Endothelial cell (in vitro differentiated cells): ENCODE measurements around the gene SORCS2. TPM values are rescaled to one million over a fixed set of nuclear protein-coding genes. Genes with fewer than 3 reads are reported as not detected.

Experiments used
- DNase-seq: peaks from one replicate; pipeline ENCODE4 v3.0.0; 2021; ENCODE audit warnings: low spot score
- H3K27ac Mint-ChIP-seq: one replicate; pipeline ENCODE4 v1.8.0; 2021; ENCODE audit warnings: mixed read lengths, inconsistent platforms; ENCODE audit not compliant: unreplicated experiment
- H3K27me3 Mint-ChIP-seq: one replicate; pipeline ENCODE4 v1.8.0; 2021; ENCODE audit warnings: mild to moderate bottlenecking, moderate library complexity, mixed read lengths, inconsistent platforms; ENCODE audit not compliant: unreplicated experiment
- H3K36me3 Mint-ChIP-seq: one replicate; pipeline ENCODE4 v1.8.0; 2021; ENCODE audit warnings: mild to moderate bottlenecking, low read depth, mixed read lengths, inconsistent platforms; ENCODE audit not compliant: unreplicated experiment
- H3K4me1 Mint-ChIP-seq: one replicate; pipeline ENCODE4 v1.8.0; 2021; ENCODE audit warnings: mild to moderate bottlenecking, mixed read lengths, inconsistent platforms; ENCODE audit not compliant: unreplicated experiment
- H3K4me3 Mint-ChIP-seq: one replicate; pipeline ENCODE4 v1.8.0; 2021; ENCODE audit warnings: mild to moderate bottlenecking, mixed read lengths, inconsistent platforms; ENCODE audit not compliant: unreplicated experiment
- H3K9me3 Mint-ChIP-seq: one replicate; pipeline ENCODE4 v1.8.0; 2021; ENCODE audit warnings: mixed read lengths, inconsistent platforms; ENCODE audit not compliant: unreplicated experiment
- CTCF ChIP-seq: fragments of 200-600 bp; sonication (generic); IDR thresholded peaks from one replicate; pipeline ENCODE4 v1.5.0; 2021; ENCODE audit warnings: antibody characterized with exemption; ENCODE audit not compliant: unreplicated experiment
- total RNA-seq: library from RNA; stranded (reverse); fragmentation: NEBNext Ultra II Directional; extraction: Animal tissue kit (Norgen Biotek cat#: 25700); gene quantifications from one replicate; pipeline ENCODE4 v1.2.1, GENCODE V29; 2021; ENCODE audit not compliant: unreplicated experiment

SORCS2 gene
- total RNA-seq, 1 donor from 2014 or later = 1.3 TPM

DNA sequence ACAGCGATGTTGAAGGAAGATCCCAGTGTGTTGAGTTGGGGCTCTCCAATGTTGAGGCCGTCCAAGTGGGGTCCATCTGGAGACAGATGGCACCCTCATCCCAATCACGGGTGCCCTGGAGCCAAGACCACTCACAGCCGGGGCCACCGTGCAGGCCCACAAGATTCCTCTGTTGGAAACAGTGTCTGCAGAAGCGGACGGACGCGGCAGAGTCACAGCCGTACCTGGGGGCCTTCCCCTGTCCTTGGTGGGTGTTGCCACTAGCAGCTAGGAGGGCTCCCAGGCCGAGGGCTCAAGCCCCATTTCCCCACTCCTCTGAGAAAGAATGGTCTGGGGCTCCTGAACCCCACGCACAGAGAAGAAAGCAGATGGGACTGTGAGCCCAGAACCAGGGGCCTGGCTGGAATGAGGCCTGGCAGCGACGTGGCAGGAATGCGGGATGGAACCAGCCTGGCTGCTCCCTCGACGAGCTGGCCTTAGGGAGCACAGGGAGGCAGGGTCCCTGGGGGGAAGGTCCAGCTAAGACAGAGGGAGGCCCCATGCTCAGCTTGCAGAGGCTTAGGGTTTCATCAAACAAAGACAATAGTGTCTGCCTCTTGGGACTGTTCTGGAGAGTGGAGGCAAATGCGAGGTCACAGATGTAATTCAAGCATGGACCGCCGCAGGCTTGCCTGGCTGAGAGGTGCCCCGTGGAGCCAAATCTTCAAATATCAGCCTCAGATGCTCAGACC is 518.4 kb downstream of the SORCS2 start:
- Mint-ChIP-seq H3K27ac (no peak overlapping the region), H3K27me3 (peaks cover 13% of the 10 kb centered on the region), H3K9me3 (no peaks in the 10 kb centered on the region)

DNA sequence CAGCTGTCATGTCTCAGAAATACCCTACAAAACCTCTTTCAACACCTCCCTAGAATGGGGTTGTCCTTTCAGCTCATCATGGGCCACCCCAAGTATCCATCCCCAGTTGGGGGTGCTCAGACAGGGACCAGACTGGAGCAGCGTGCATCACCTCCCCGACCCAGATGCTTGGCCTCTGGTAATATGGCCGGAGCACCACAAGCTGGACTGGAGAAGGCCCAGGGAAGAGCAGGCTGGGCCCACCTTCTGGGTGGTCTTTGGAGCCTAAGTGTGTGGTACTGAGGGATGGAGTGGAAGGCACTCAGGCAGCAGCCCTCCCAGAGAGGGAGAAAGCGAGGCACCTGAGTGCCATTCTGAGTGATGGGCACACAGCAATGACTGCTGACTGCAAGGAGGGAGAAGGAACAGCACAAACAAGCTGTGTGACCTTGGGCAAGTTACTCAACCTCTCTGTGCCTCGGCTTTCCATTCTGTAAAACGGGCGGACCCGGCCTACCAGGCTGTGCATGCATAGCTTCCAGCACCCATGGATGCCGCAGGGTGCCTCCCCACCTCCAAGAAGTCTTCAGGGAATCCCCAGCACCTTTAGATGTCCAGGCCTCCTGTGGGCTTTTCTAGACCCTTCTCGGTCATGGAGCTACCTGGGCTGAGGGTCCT is 519.1 kb downstream of the SORCS2 start:
- H3K36me3 Mint-ChIP-seq = peaks cover 4% of the 10 kb centered on the region
- DNase-seq = no peak
- no peaks in the 10 kb centered on the region for H3K9me3 Mint-ChIP-seq
- H3K27me3 Mint-ChIP-seq = peaks cover 13% of the 10 kb centered on the region
- H3K27ac Mint-ChIP-seq = no peak overlapping the region
- TF ChIP-seq CTCF = no peak
- H3K4me3 Mint-ChIP-seq = no peak overlapping the region
- H3K4me1 Mint-ChIP-seq = no peaks in the 10 kb centered on the region

More for the DNA sequence above, 518.4 kb downstream of the SORCS2 start:
- DNase-seq = no peak
- peaks cover 4% of the 10 kb centered on the region for H3K36me3 Mint-ChIP-seq
- no peak overlapping the region for H3K4me3 Mint-ChIP-seq
- H3K4me1 Mint-ChIP-seq = no peaks in the 10 kb centered on the region
- no peak for TF ChIP-seq CTCF

- peaks cover 15% of the 10 kb centered on the region for H3K27me3 Mint-ChIP-seq
Measured at GRCh38 chr4:7712021-7712671, 519.8 kb downstream of the SORCS2 start.

GRCh38 chr4:7713757-7714156 is 521.4 kb downstream of the SORCS2 start:
- no peak for DNase-seq
- TF ChIP-seq CTCF = no peak
- Mint-ChIP-seq H3K4me1 (no peaks in the 10 kb centered on the region), H3K27me3 (peaks cover 14% of the 10 kb centered on the region), H3K4me3 (no peak overlapping the region), H3K27ac (no peak overlapping the region), H3K9me3 (no peaks in the 10 kb centered on the region), H3K36me3 (peaks cover 4% of the 10 kb centered on the region)

More at GRCh38 chr4:7712021-7712671, 519.8 kb downstream of the SORCS2 start:
- no peak for TF ChIP-seq CTCF
- no peaks in the 10 kb centered on the region for H3K9me3 Mint-ChIP-seq
- H3K27ac Mint-ChIP-seq = no peak overlapping the region
- no peak overlapping the region for H3K4me3 Mint-ChIP-seq
- no peaks in the 10 kb centered on the region for H3K4me1 Mint-ChIP-seq
- DNase-seq = no peak
- peaks cover 4% of the 10 kb centered on the region for H3K36me3 Mint-ChIP-seq
